Activated CD4-positive, alpha-beta T cell treated with anti-CD3 and anti-CD28 coated beads for 36 hours (primary cell): ENCODE results near the gene SERPINA5. TPM values are rescaled to one million over a fixed set of nuclear protein-coding genes. Genes with fewer than 3 reads are reported as not detected.

Experiments
- ATAC-seq: fragments of 200-7000 bp; cut with Tn5 transposase; one replicate; pipeline ENCODE4 v1.10.0; 2021; ENCODE audit warnings: mild to moderate bottlenecking, moderate library complexity
- CTCF ChIA-PET: fragments of 350-600 bp; sonication (Branson Sonifier 250); formaldehyde crosslinking; loops from one replicate; lab custom pipeline; 2021; ENCODE audit warnings: antibody characterized with exemption; lab: Charles Lee
- POLR2A ChIA-PET: fragments of 350-600 bp; sonication (Branson Sonifier 250); formaldehyde crosslinking; loops from one replicate; lab custom pipeline; 2021; ENCODE audit warnings: antibody characterized with exemption, inconsistent platforms; lab: Charles Lee
- DNase-seq: peaks from one replicate; pipeline ENCODE4 v3.0.0-alpha.2; 2020
- H3K27ac Mint-ChIP-seq: one replicate; pipeline ENCODE4 v1.8.0; 2021; ENCODE audit warnings: mixed read lengths
- H3K27me3 Mint-ChIP-seq: one replicate; pipeline ENCODE4 v1.8.0; 2021; ENCODE audit warnings: mixed read lengths
- H3K36me3 Mint-ChIP-seq: one replicate; pipeline ENCODE4 v1.8.0; 2021; ENCODE audit warnings: low read depth, mixed read lengths
- H3K4me1 Mint-ChIP-seq: one replicate; pipeline ENCODE4 v1.8.0; 2021; ENCODE audit warnings: mixed read lengths
- H3K4me3 Mint-ChIP-seq: one replicate; pipeline ENCODE4 v1.8.0; 2021; ENCODE audit warnings: mild to moderate bottlenecking, moderate library complexity, mixed read lengths
- H3K9me3 Mint-ChIP-seq: one replicate; pipeline ENCODE4 v1.8.0; 2021; ENCODE audit warnings: low read depth, mixed read lengths
- intact Hi-C, 2 experiments: fragments of 100-400 bp; cut with DNase I in 1 of 2; cut with micrococcal nuclease in 1 of 2; formaldehyde crosslinking; loops; one replicate each; pipeline versions ENCODE4 v1.14.2 to v1.15.1; 2022 to 2024; cut with DNase I, micrococcal nuclease
- total RNA-seq, 2 experiments: library from RNA; stranded (reverse); gene quantifications; one replicate each; pipeline ENCODE4 v1.2.3, GENCODE V29; 2021

The SERPINA5 gene
- total RNA-seq, 2 experiments from 2014 or later = not detected

GRCh38 chr14:94582199-94582750 lies 1.0 kb downstream of the SERPINA5 start:
- H3K4me1 Mint-ChIP-seq = no peaks in the 10 kb centered on the region
- ChIA-PET CTCF (interaction anchor here (0.6 kb wide), 1 partner anchor 368 kb away, joined by 3 read pairs; no protein-coding TSS in a partner anchor), POLR2A (interaction anchor here (0.7 kb wide), 1 partner anchor 13 kb away, joined by 4 read pairs; no protein-coding TSS in a partner anchor)
- peaks cover 12% of the 10 kb centered on the region for H3K27me3 Mint-ChIP-seq
- DNase-seq (no peak), ATAC-seq (no peak)
- no peaks in the 10 kb centered on the region for H3K36me3 Mint-ChIP-seq
- intact Hi-C loops = no loop called here
- H3K9me3 Mint-ChIP-seq = no peaks in the 10 kb centered on the region
- H3K4me3 Mint-ChIP-seq = no peak overlapping the region
- no peak overlapping the region for H3K27ac Mint-ChIP-seq

GRCh38 chr14:94582851-94583250 lies 1.6 kb downstream of the SERPINA5 start:
- no peaks in the 10 kb centered on the region for H3K36me3 Mint-ChIP-seq
- no peak for DNase-seq
- no peak overlapping the region for H3K4me3 Mint-ChIP-seq
- intact Hi-C loops = no loop called here
- H3K4me1 Mint-ChIP-seq = no peaks in the 10 kb centered on the region
- ChIA-PET POLR2A (no interaction called here), CTCF (interaction anchor here (0.6 kb wide), 1 partner anchor 369 kb away, joined by 3 read pairs; no protein-coding TSS in a partner anchor)
- ATAC-seq = no peak
- peaks cover 12% of the 10 kb centered on the region for H3K27me3 Mint-ChIP-seq
- H3K27ac Mint-ChIP-seq = no peak overlapping the region
- no peaks in the 10 kb centered on the region for H3K9me3 Mint-ChIP-seq

GRCh38 chr14:94583557-94583956 lies 2.3 kb downstream of the SERPINA5 start:
- POLR2A ChIA-PET = no interaction called here
- DNase-seq (no peak), ATAC-seq (no peak)
- Mint-ChIP-seq H3K27me3 (peaks cover 12% of the 10 kb centered on the region), H3K4me3 (no peak overlapping the region), H3K36me3 (no peaks in the 10 kb centered on the region), H3K9me3 (no peaks in the 10 kb centered on the region), H3K27ac (no peak overlapping the region), H3K4me1 (no peaks in the 10 kb centered on the region)
- CTCF ChIA-PET = no interaction called here
- intact Hi-C loops = no loop called here

GRCh38 chr14:94584591-94585280 lies 3.5 kb downstream of the SERPINA5 start:
- no peak overlapping the region for H3K27ac Mint-ChIP-seq
- intact Hi-C loops = no loop called here
- no peaks in the 10 kb centered on the region for H3K9me3 Mint-ChIP-seq
- DNase-seq (no peak), ATAC-seq (no peak)
- ChIA-PET CTCF (interaction anchor here (0.5 kb wide), 1 partner anchor 20 kb away, joined by 3 read pairs; no protein-coding TSS in a partner anchor), POLR2A (no interaction called here)
- no peaks in the 10 kb centered on the region for H3K36me3 Mint-ChIP-seq
- H3K27me3 Mint-ChIP-seq = peaks cover 10% of the 10 kb centered on the region
- no peaks in the 10 kb centered on the region for H3K4me1 Mint-ChIP-seq
- no peak overlapping the region for H3K4me3 Mint-ChIP-seq

- ATAC-seq = no peak
- Mint-ChIP-seq H3K9me3 (no peaks in the 10 kb centered on the region), H3K36me3 (no peaks in the 10 kb centered on the region), H3K4me1 (no peaks in the 10 kb centered on the region), H3K27me3 (peaks cover 2% of the 10 kb centered on the region), H3K27ac (no peak overlapping the region), H3K4me3 (no peak overlapping the region)
- no peak for DNase-seq
- POLR2A ChIA-PET = interaction anchor here (0.6 kb wide), 1 partner anchor 438 kb away, joined by 5 read pairs; no protein-coding TSS in a partner anchor
- CTCF ChIA-PET = no interaction called here
- intact Hi-C loops = no loop called here
Measured at GRCh38 chr14:94586635-94587034, 5.4 kb downstream of the SERPINA5 start.

- CTCF ChIA-PET = interaction anchor here (0.7 to 1.4 kb wide), 2 partner anchors 26 to 39 kb away, joined by 3 to 4 read pairs; no protein-coding TSS in a partner anchor
- no peaks in the 10 kb centered on the region for H3K4me1 Mint-ChIP-seq
- no peak for DNase-seq
- H3K27ac Mint-ChIP-seq = no peak overlapping the region
- no peaks in the 10 kb centered on the region for H3K27me3 Mint-ChIP-seq
- POLR2A ChIA-PET = no interaction called here
- intact Hi-C loops = no loop called here
- no peak for ATAC-seq
- H3K36me3 Mint-ChIP-seq = no peaks in the 10 kb centered on the region
- no peak overlapping the region for H3K4me3 Mint-ChIP-seq
- no peaks in the 10 kb centered on the region for H3K9me3 Mint-ChIP-seq
Measured at GRCh38 chr14:94588311-94588710, 7.1 kb downstream of the SERPINA5 start.

- ATAC-seq (no peak), DNase-seq (no peak)
- Mint-ChIP-seq H3K4me1 (no peaks in the 10 kb centered on the region), H3K4me3 (no peak overlapping the region), H3K27ac (no peak overlapping the region), H3K9me3 (no peaks in the 10 kb centered on the region), H3K27me3 (peaks cover 3% of the 10 kb centered on the region), H3K36me3 (no peaks in the 10 kb centered on the region)
- intact Hi-C loops = no loop called here
- CTCF ChIA-PET = no interaction called here
- POLR2A ChIA-PET = no interaction called here
Measured at GRCh38 chr14:94591073-94591472, 9.8 kb downstream of the SERPINA5 start.

- ChIA-PET POLR2A (no interaction called here), CTCF (no interaction called here)
- ATAC-seq = no peak
- no peak overlapping the region for H3K4me3 Mint-ChIP-seq
- no peaks in the 10 kb centered on the region for H3K4me1 Mint-ChIP-seq
- no peak overlapping the region for H3K27ac Mint-ChIP-seq
- no peak for DNase-seq
- H3K27me3 Mint-ChIP-seq = peaks cover 3% of the 10 kb centered on the region
- intact Hi-C loops = no loop called here
- no peaks in the 10 kb centered on the region for H3K36me3 Mint-ChIP-seq
- no peaks in the 10 kb centered on the region for H3K9me3 Mint-ChIP-seq
Measured at GRCh38 chr14:94591871-94592270, 10.6 kb downstream of the SERPINA5 start.

GRCh38 chr14:94592457-94592856 lies 11.2 kb downstream of the SERPINA5 start:
- H3K9me3 Mint-ChIP-seq = no peaks in the 10 kb centered on the region
- H3K27ac Mint-ChIP-seq = no peak overlapping the region
- no peak overlapping the region for H3K4me3 Mint-ChIP-seq
- ATAC-seq = no peak
- no peaks in the 10 kb centered on the region for H3K4me1 Mint-ChIP-seq
- DNase-seq = no peak
- ChIA-PET CTCF (interaction anchor here (0.7 kb wide), 1 partner anchor 443 kb away, joined by 3 read pairs; no protein-coding TSS in a partner anchor), POLR2A (no interaction called here)
- no peaks in the 10 kb centered on the region for H3K36me3 Mint-ChIP-seq
- intact Hi-C loops = no loop called here
- peaks cover 3% of the 10 kb centered on the region for H3K27me3 Mint-ChIP-seq

GRCh38 chr14:94593376-94593748 lies 12.1 kb downstream of the SERPINA5 start:
- Mint-ChIP-seq H3K9me3 (no peaks in the 10 kb centered on the region), H3K36me3 (no peaks in the 10 kb centered on the region), H3K27ac (no peak overlapping the region), H3K27me3 (peaks cover 3% of the 10 kb centered on the region), H3K4me3 (no peak overlapping the region), H3K4me1 (no peaks in the 10 kb centered on the region)
- DNase-seq (no peak), ATAC-seq (no peak)
- intact Hi-C loops = no loop called here
- ChIA-PET POLR2A (no interaction called here), CTCF (no interaction called here)

- H3K27ac Mint-ChIP-seq = no peak overlapping the region
- intact Hi-C loops = no loop called here
- no peaks in the 10 kb centered on the region for H3K4me1 Mint-ChIP-seq
- DNase-seq = no peak
- H3K36me3 Mint-ChIP-seq = no peaks in the 10 kb centered on the region
- CTCF ChIA-PET = no interaction called here
- H3K9me3 Mint-ChIP-seq = no peaks in the 10 kb centered on the region
- peaks cover 3% of the 10 kb centered on the region for H3K27me3 Mint-ChIP-seq
- H3K4me3 Mint-ChIP-seq = no peak overlapping the region
- POLR2A ChIA-PET = no interaction called here
- no peak for ATAC-seq
Measured at GRCh38 chr14:94593749-94594431, 12.7 kb downstream of the SERPINA5 start.
